SK-N-SH (cell line): ENCODE results near the gene METTL26. TPM values are rescaled to one million over a fixed set of nuclear protein-coding genes. Genes with fewer than 3 reads are reported as not detected.

Experiments used
- CTCF ChIA-PET: fragments of 300-600, 350-600 bp; formaldehyde crosslinking; extraction: SDS; loops from one replicate; lab custom pipeline; 2021; lab: Yijun Ruan, JAX
- POLR2A ChIA-PET: fragments of 350-600 bp; sonication (Branson Sonifier 250); formaldehyde crosslinking; extraction: SDS; loops from one replicate; lab custom pipeline; 2020; ENCODE audit warnings: antibody characterized with exemption, inconsistent platforms; lab: Yijun Ruan, JAX
- DNase-seq: peaks from one replicate; pipeline ENCODE4 v3.0.0; 2012
- H2AFZ ChIP-seq: fragments of 200-600 bp; sonication (generic); 2 replicates; pipeline ENCODE4 v1.8.1; 2016; ENCODE audit warnings: antibody characterized with exemption, mild to moderate bottlenecking, low read depth
- H3F3A ChIP-seq: fragments of 200-600 bp; sonication (generic); replicated peaks from 2 replicates; pipeline ENCODE3; 2016; ENCODE audit warnings: antibody characterized with exemption, mild to moderate bottlenecking; ENCODE audit not compliant: insufficient read depth
- H3K27ac ChIP-seq, 2 experiments: fragments of 200-500 bp in 1 of 2; fragments of 200-600 bp in 1 of 2; sonication (Bioruptor generic) in 1 of 2; sonication (generic), shearing (Covaris generic) in 1 of 2; 2 replicates each; pipeline versions ENCODE4 v1.5.1 to v1.6.1; 2014 to 2016; ENCODE audit warnings: low read depth in 2 of 2, inconsistent platforms in 1 of 2, low read length in 1 of 2, mild to moderate bottlenecking in 1 of 2, mixed read lengths in 1 of 2
- H3K27me3 ChIP-seq: fragments of 200-600 bp; sonication (generic), shearing (Covaris generic); 2 replicates; pipeline ENCODE4 v1.6.1; 2016; ENCODE audit warnings: mixed run types; ENCODE audit not compliant: insufficient read depth
- H3K36me3 ChIP-seq, 2 experiments: fragments of 200-500 bp in 1 of 2; fragments of 200-600 bp in 1 of 2; sonication (Bioruptor generic) in 1 of 2; sonication (generic) in 1 of 2; replicated peaks in 1 of 2; 2 replicates each; pipeline versions ENCODE3 to v1.5.1; 2014 to 2016; ENCODE audit warnings: low read length in 1 of 2, mild to moderate bottlenecking in 1 of 2; ENCODE audit not compliant: insufficient read depth in 2 of 2, control insufficient read depth in 1 of 2
- H3K4me1 ChIP-seq, 2 experiments: fragments of 200-500 bp in 1 of 2; fragments of 200-600 bp in 1 of 2; sonication (Bioruptor generic) in 1 of 2; sonication (generic), shearing (Covaris generic) in 1 of 2; 2 replicates each; pipeline versions ENCODE4 v1.5.1 to v1.6.1; 2014 to 2016; ENCODE audit warnings: low read depth in 1 of 2, low read length in 1 of 2, mixed run types in 1 of 2; ENCODE audit not compliant: insufficient read depth in 2 of 2, control insufficient read depth in 1 of 2
- H3K4me2 ChIP-seq: fragments of 200-600 bp; sonication (generic), shearing (Covaris generic); 2 replicates; pipeline ENCODE4 v1.6.1; 2017; ENCODE audit warnings: mixed run types
- H3K4me3 ChIP-seq, 2 experiments: fragments of 200-500 bp in 1 of 2; fragments of 200-600 bp in 1 of 2; sonication (Bioruptor generic) in 1 of 2; sonication (generic), shearing (Covaris generic) in 1 of 2; 2 replicates each; pipeline versions ENCODE4 v1.5.1 to v1.8.1; 2014 to 2016; ENCODE audit warnings: low read depth in 2 of 2, inconsistent platforms in 1 of 2, low read length in 1 of 2, mild to moderate bottlenecking in 1 of 2, mixed read lengths in 1 of 2, moderate library complexity in 1 of 2
- H3K79me2 ChIP-seq: fragments of 200-600 bp; sonication (generic); 2 replicates; pipeline ENCODE4 v1.8.1; 2017; ENCODE audit warnings: mild to moderate bottlenecking; ENCODE audit not compliant: insufficient read depth
- H3K9ac ChIP-seq: fragments of 200-600 bp; sonication (generic); 2 replicates; pipeline ENCODE4 v1.6.1; 2017; ENCODE audit warnings: mixed run types
- H3K9me2 ChIP-seq: fragments of 200-600 bp; sonication (generic); 2 replicates; pipeline ENCODE4 v1.6.1; 2017; ENCODE audit warnings: mixed run types
- H3K9me3 ChIP-seq: fragments of 200-600 bp; sonication (generic); 2 replicates; pipeline ENCODE4 v1.6.1; 2017; ENCODE audit warnings: mixed run types, mild to moderate bottlenecking, moderate library complexity
- H4K20me1 ChIP-seq: fragments of 200-600 bp; sonication (generic); 2 replicates; pipeline ENCODE4 v1.6.1; 2017; ENCODE audit warnings: mild to moderate bottlenecking, mixed run types; ENCODE audit not compliant: insufficient read depth
- ELF1 ChIP-seq: IDR thresholded peaks from 2 replicates; pipeline ENCODE4 v1.4.0; 2012
- EZH2phosphoT487 ChIP-seq: fragments of 200-600 bp; sonication (generic); IDR thresholded peaks from 2 replicates; pipeline ENCODE4 v1.6.1; 2017; ENCODE audit warnings: low read depth, mixed run types, mild to moderate bottlenecking, antibody characterized with exemption, moderate library complexity, borderline replicate concordance
- FOSL2 ChIP-seq: IDR thresholded peaks from 2 replicates; pipeline ENCODE4 v1.4.0; 2012; ENCODE audit warnings: low read depth, mild to moderate bottlenecking, moderate library complexity, borderline replicate concordance
- FOXJ3 ChIP-seq: sonication (generic); formaldehyde crosslinking; IDR thresholded peaks from 2 replicates; pipeline ENCODE4 v1.5.1; 2020; ENCODE audit warnings: mild to moderate bottlenecking, missing genetic modification reagents
- FOXM1 ChIP-seq: IDR thresholded peaks from 2 replicates; pipeline ENCODE4 v1.4.0; 2012; ENCODE audit warnings: low read depth, mild to moderate bottlenecking
- JUND ChIP-seq: IDR thresholded peaks from 2 replicates; pipeline ENCODE4 v1.4.0; 2012
- MXI1 ChIP-seq: IDR thresholded peaks from 2 replicates; pipeline ENCODE4 v1.6.1; 2012; ENCODE audit warnings: mild to moderate bottlenecking, low read depth, low read length, improper control_type of control experiment
- POLR2AphosphoS5 ChIP-seq: IDR thresholded peaks from 2 replicates; pipeline ENCODE4 v1.6.1; 2012; ENCODE audit warnings: low read depth, low read length
- RAD21 ChIP-seq: IDR thresholded peaks from 2 replicates; pipeline ENCODE4 v1.6.1; 2012; ENCODE audit warnings: mild to moderate bottlenecking, low read length
- RXRA ChIP-seq: IDR thresholded peaks from 2 replicates; pipeline ENCODE4 v1.4.0; 2012; ENCODE audit warnings: low read depth, mild to moderate bottlenecking, borderline replicate concordance
- SIN3A ChIP-seq: IDR thresholded peaks from 2 replicates; pipeline ENCODE4 v1.6.1; 2012; ENCODE audit warnings: low read depth, mild to moderate bottlenecking, low read length, moderate library complexity, borderline replicate concordance
- TAF1 ChIP-seq: IDR thresholded peaks from 2 replicates; pipeline ENCODE4 v1.6.1; 2012; ENCODE audit warnings: low read depth, mild to moderate bottlenecking, low read length, moderate library complexity, borderline replicate concordance
- TCF12 ChIP-seq: IDR thresholded peaks from 2 replicates; pipeline ENCODE4 v1.4.0; 2012
- YY1 ChIP-seq: IDR thresholded peaks from 2 replicates; pipeline ENCODE4 v1.4.0; 2012; ENCODE audit warnings: low read depth, mild to moderate bottlenecking
- WGBS: methylation state at CpG from one replicate; pipeline ENCODE4 v1.1.6; 2017; ENCODE audit warnings: low lambda C conversion rate; 5-methylcytosine and 5-hydroxymethylcytosine counted together
- polyA plus RNA-seq, 3 experiments: library from polyadenylated mRNA; depleted of rRNA; stranded (reverse); fragments of >200 nt; gene quantifications; 2 replicates each; pipeline ENCODE4 v1.2.3, GENCODE V29; 2012
- TF ChIP-seq, protein P1 (sequence below): fragments of 150-350 bp; IDR thresholded peaks from 2 replicates; pipeline ENCODE4 v1.6.1; 2017; ENCODE audit warnings: antibody characterized with exemption, low read length, low read depth, borderline replicate concordance
- TF ChIP-seq, protein P2 (sequence below): IDR thresholded peaks from 2 replicates; pipeline ENCODE4 v1.4.0; 2012; ENCODE audit warnings: low read depth, borderline replicate concordance
- TF ChIP-seq, protein P3 (sequence below): IDR thresholded peaks from 2 replicates; pipeline ENCODE4 v1.4.0; 2012; ENCODE audit warnings: low read depth
- TF ChIP-seq, protein P4 (sequence below): fragments of 200-600 bp; sonication (generic); IDR thresholded peaks from 2 replicates; pipeline ENCODE4 v1.6.1; 2017; ENCODE audit warnings: antibody characterized with exemption, mild to moderate bottlenecking, moderate library complexity
- TF ChIP-seq, protein P5 (sequence below): IDR thresholded peaks from 2 replicates; pipeline ENCODE4; 2012

The METTL26 gene
- polyA plus RNA-seq, 1 of the 3 experiments (the other 2 are of a cell fraction): 167 TPM

DNA sequence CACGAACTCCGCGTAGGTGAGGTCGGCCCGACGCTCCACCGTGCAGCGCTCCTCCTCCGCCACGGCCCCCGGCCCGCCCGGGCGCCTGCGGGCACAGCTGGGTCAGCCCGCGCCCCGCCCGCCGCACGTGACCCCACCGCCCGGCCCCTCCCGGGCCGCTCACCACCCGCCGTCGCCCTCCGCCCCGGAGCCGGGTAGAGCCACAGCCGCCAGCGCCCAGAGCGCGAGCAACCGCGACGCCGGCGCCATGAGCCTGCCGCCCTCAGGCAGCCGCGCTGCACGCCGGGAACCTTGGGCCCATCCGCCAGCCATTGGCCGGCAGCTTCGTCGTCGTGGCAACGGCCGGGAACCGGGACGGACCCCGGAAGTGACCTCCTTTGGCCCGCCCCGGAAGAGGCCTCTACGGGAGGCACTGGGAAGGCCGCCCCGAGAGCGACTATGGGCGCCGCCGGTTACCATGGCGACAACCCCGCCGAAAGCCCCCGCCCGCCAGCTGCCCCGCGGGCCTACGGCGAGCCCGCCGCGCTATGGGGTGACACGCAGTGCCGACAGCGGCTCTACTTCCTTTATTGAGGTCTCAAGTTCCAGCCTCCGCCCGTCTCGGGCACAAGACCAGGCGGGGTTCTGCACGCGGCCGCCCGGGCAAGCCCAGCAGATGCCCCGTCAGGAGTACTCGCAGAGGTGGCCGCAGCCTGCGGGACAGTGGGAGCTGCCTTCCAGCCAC is 48.1 kb upstream of the METTL26 start, which contains the start of gene JMJD8 (continued):
- TF ChIP-seq POLR2AphosphoS5 (peak; percentile 81), FOXM1 (no peak; the same call in 1 of the 2 replicates), ELF1 (peak; percentile 88), JUND (peak; percentile 6; the same call in 1 of the 2 replicates), RXRA (no peak; the same call in 1 of the 2 replicates), FOXJ3 (CRISPR knock-in tag) (no peak), SIN3A (peak; percentile 87; the same call in 1 of the 2 replicates)
- TF ChIP-seq, protein P1, sequence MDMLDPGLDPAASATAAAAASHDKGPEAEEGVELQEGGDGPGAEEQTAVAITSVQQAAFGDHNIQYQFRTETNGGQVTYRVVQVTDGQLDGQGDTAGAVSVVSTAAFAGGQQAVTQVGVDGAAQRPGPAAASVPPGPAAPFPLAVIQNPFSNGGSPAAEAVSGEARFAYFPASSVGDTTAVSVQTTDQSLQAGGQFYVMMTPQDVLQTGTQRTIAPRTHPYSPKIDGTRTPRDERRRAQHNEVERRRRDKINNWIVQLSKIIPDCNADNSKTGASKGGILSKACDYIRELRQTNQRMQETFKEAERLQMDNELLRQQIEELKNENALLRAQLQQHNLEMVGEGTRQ: no peak
- TF ChIP-seq, protein P2, sequence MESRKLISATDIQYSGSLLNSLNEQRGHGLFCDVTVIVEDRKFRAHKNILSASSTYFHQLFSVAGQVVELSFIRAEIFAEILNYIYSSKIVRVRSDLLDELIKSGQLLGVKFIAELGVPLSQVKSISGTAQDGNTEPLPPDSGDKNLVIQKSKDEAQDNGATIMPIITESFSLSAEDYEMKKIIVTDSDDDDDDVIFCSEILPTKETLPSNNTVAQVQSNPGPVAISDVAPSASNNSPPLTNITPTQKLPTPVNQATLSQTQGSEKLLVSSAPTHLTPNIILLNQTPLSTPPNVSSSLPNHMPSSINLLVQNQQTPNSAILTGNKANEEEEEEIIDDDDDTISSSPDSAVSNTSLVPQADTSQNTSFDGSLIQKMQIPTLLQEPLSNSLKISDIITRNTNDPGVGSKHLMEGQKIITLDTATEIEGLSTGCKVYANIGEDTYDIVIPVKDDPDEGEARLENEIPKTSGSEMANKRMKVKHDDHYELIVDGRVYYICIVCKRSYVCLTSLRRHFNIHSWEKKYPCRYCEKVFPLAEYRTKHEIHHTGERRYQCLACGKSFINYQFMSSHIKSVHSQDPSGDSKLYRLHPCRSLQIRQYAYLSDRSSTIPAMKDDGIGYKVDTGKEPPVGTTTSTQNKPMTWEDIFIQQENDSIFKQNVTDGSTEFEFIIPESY: 0 out of 2 replicates have a peak, but pooled peaks have one; percentile 41

DNA sequence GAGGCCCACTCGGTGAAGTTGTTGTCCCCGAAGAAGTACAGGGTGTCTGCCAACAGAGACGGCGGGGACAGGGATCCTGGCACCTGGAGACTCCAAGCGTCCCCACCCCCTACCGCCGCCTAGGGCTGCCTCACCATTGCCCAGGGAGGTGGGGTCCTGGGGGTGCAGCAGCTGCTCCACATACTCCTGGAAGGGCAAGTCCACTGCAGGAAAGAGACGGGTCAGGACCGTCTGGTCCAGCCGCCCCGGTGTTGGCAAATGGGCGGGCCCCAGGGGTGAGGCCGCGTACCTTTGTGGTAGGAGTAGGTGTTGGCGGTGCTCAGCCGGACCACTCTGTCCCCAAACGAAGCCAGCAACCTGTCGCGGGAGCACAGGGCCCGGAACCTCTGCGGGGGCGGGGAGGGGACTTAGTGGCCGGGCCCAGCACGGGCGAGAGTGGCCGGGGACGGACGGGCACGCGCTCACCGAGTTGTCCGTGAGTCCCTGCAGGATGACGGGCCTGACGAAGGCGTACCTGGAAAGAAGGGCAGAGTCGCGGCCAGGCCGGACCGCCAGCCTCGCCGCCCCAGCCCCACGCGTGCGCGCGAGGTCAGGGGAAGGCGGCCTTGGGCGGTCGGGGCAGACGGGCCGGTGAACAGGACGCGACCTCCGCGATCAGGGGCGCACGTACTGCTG is 47.4 kb upstream of the METTL26 start:
- Histone ChIP-seq H3K9ac (peak overlapping the region; percentile 49), H3K9me2 (no peaks in the 10 kb centered on the region), H3K27me3 (no peaks in the 10 kb centered on the region), H3K9me3 (no peaks in the 10 kb centered on the region), H3K27ac (peak overlapping the region; percentile 24 to 79; a peak in 3 of 4 replicates), H4K20me1 (peaks cover 23% of the 10 kb centered on the region), H3K4me2 (peak overlapping the region; percentile 90), H3K4me1 (peaks cover 8 to 53% of the 10 kb centered on the region in 2 experiments; a peak in 2 of 4 replicates), H2AFZ (no peak overlapping the region), H3K79me2 (peaks cover 37% of the 10 kb centered on the region), H3K4me3 (peak overlapping the region; percentile 60 to 68), H3K36me3 (peaks cover 13 to 39% of the 10 kb centered on the region in 2 experiments), H3F3A (peaks cover 10% of the 10 kb centered on the region)
- ChIA-PET CTCF (interaction anchor here (0.8 to 5.9 kb wide), 5 partner anchors 15 to 102 kb away, joined by 3 to 38 read pairs (median 3); partner anchors contain the start of genes METTL26 and RHOT2), POLR2A (interaction anchor here (0.8 to 1.2 kb wide), 4 partner anchors 10 to 39 kb away, joined by 3 to 4 read pairs (median 4); partner anchors contain the start of gene RHOT2)
- DNase-seq: no peak
- no peak for TF ChIP-seq TCF12
- no peak for TF ChIP-seq YY1
- TF ChIP-seq, protein P3, sequence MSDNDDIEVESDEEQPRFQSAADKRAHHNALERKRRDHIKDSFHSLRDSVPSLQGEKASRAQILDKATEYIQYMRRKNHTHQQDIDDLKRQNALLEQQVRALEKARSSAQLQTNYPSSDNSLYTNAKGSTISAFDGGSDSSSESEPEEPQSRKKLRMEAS: 0 out of 2 replicates have a peak, but pooled peaks have one; percentile 19
- TF ChIP-seq, protein P4, sequence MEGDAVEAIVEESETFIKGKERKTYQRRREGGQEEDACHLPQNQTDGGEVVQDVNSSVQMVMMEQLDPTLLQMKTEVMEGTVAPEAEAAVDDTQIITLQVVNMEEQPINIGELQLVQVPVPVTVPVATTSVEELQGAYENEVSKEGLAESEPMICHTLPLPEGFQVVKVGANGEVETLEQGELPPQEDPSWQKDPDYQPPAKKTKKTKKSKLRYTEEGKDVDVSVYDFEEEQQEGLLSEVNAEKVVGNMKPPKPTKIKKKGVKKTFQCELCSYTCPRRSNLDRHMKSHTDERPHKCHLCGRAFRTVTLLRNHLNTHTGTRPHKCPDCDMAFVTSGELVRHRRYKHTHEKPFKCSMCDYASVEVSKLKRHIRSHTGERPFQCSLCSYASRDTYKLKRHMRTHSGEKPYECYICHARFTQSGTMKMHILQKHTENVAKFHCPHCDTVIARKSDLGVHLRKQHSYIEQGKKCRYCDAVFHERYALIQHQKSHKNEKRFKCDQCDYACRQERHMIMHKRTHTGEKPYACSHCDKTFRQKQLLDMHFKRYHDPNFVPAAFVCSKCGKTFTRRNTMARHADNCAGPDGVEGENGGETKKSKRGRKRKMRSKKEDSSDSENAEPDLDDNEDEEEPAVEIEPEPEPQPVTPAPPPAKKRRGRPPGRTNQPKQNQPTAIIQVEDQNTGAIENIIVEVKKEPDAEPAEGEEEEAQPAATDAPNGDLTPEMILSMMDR: no peak
- TF ChIP-seq, protein P5, sequence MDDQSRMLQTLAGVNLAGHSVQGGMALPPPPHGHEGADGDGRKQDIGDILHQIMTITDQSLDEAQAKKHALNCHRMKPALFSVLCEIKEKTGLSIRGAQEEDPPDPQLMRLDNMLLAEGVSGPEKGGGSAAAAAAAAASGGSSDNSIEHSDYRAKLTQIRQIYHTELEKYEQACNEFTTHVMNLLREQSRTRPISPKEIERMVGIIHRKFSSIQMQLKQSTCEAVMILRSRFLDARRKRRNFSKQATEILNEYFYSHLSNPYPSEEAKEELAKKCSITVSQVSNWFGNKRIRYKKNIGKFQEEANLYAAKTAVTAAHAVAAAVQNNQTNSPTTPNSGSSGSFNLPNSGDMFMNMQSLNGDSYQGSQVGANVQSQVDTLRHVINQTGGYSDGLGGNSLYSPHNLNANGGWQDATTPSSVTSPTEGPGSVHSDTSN: peak; percentile 66
- no peak for TF ChIP-seq MXI1
- TF ChIP-seq RAD21: no peak
- TF ChIP-seq FOXM1: no peak
- TF ChIP-seq EZH2phosphoT487: no peak
- no peak for TF ChIP-seq RXRA
- no peak for TF ChIP-seq FOXJ3 (CRISPR knock-in tag)
- 0 out of 2 replicates have a peak, but pooled peaks have one; percentile 3 for TF ChIP-seq JUND
- TF ChIP-seq POLR2AphosphoS5: peak; percentile 55
- no peak for TF ChIP-seq TAF1
- TF ChIP-seq FOSL2: no peak
- TF ChIP-seq, protein P2: peak; percentile 61; the same call in 1 of the 2 replicates
- TF ChIP-seq ELF1: no peak; the same call in 1 of the 2 replicates
- WGBS: 12% methylated on average over 24 of the region's 57 CpGs
